CD1c-positive myeloid dendritic cell (primary cell): ENCODE measurements around the gene GJB5.

ENCODE experiments used
- DNase-seq: peaks from one replicate; pipeline ENCODE4 v3.0.0-alpha.2; 2016; ENCODE audit errors: extremely low spot score

Gene GJB5

GRCh38 chr1:34794790-34795180, 39.9 kb downstream of the GJB5 start:
- no peak for DNase-seq

GRCh38 chr1:34795916-34796315, 41.1 kb downstream of the GJB5 start:
- DNase-seq, result no peak

GRCh38 chr1:34796990-34797389, 42.1 kb downstream of the GJB5 start:
- no peak for DNase-seq

DNA sequence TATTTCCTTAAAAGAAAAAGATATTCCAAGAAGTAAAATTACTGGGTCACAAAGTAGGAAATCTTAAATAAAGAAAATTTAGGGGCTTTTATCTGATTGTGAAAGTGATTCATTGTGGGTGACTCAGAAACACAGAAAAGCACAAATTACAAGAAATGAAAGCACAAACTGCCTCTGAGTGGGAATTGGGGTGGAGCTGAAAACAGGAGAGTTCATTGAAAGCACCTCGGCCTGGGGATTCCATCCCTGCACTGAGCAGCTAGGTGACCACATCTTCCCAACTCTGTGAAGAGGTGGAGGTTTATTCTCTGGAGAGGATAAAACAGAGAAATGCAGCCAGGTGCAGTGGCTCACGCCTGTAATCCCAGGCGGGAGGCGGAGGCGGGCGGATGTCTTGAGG, 45.4 kb downstream of the GJB5 start:
- no peak for DNase-seq

DNA sequence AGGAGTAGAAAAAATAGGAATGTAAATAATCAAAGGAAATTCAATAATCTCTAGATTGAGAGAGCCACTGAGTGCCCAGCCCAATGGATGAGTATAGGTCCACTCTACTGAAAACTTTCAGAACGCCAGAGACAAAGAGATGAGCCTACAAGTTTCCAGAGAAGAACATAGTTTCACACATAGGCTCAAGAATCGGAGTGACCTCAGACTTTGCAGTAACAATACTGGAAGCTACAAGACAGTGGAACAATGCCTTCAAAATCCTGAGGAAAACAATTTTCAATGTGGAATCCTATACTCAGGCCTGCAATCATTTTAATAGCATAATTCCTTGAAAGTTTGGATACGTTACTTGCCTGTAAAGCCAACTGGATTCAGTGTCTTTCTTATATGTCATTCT, 48.9 kb downstream of the GJB5 start:
- DNase-seq, result no peak

- no peak for DNase-seq
Observed at GRCh38 chr1:34806396-34806795, 51.5 kb downstream of the GJB5 start.
